ENCODE data around the gene ADAM15. TPM values are rescaled to one million over a fixed set of nuclear protein-coding genes. Genes with fewer than 3 reads are reported as not detected.

ADAM15 gene
- total RNA-seq, 2 donors from 2014 or later, result 30.3 to 33.8 TPM

- H3K27ac Mint-ChIP-seq, result peak overlapping the region; percentile 79
- no peaks in the 10 kb centered on the region for H3K9me3 ChIP-seq (ENCODE audit: control insufficient read depth, low read length, poor library complexity, severe bottlenecking)
- ATAC-seq (peak; percentile 18), DNase-seq (no peak)
- H3K4me3 Mint-ChIP-seq, result peak overlapping the region; percentile 87
- H3K4me1 Mint-ChIP-seq, result peaks cover 56% of the 10 kb centered on the region
- peaks cover 2% of the 10 kb centered on the region for H3K36me3 Mint-ChIP-seq (ENCODE audit: low read depth)
- H3K27me3 Mint-ChIP-seq, result no peaks in the 10 kb centered on the region
Observed at GRCh38 chr1:155016231-155016831, 34.8 kb upstream of the ADAM15 start.

GRCh38 chr1:155017041-155017945 is 33.8 kb upstream of the ADAM15 start:
- Mint-ChIP-seq H3K27ac (peak overlapping the region; percentile 88), H3K4me1 (peaks cover 58% of the 10 kb centered on the region), H3K4me3 (peak overlapping the region; percentile 87), H3K27me3 (no peaks in the 10 kb centered on the region), H3K36me3 (ENCODE audit: low read depth) (peaks cover 2% of the 10 kb centered on the region)
- peak; percentile 93 for ATAC-seq
- peak; percentile 84 to 87 (median 85) for DNase-seq
- H3K9me3 ChIP-seq (ENCODE audit: control insufficient read depth, low read length, poor library complexity, severe bottlenecking), result no peaks in the 10 kb centered on the region

- peaks cover 2% of the 10 kb centered on the region for H3K36me3 Mint-ChIP-seq (ENCODE audit: low read depth)
- peaks cover 54% of the 10 kb centered on the region for H3K4me1 Mint-ChIP-seq
- H3K9me3 ChIP-seq (ENCODE audit: control insufficient read depth, low read length, poor library complexity, severe bottlenecking), result no peaks in the 10 kb centered on the region
- peak overlapping the region; percentile 58 for H3K4me3 Mint-ChIP-seq
- no peak for DNase-seq
- peak overlapping the region; percentile 88 for H3K27ac Mint-ChIP-seq
- no peaks in the 10 kb centered on the region for H3K27me3 Mint-ChIP-seq
- ATAC-seq, result peak; percentile 1
Observed at GRCh38 chr1:155017946-155018316, 33.2 kb upstream of the ADAM15 start.

GRCh38 chr1:155018617-155019348 is 32.3 kb upstream of the ADAM15 start:
- ATAC-seq, result no peak
- DNase-seq, result no peak

GRCh38 chr1:155019377-155020245 is 31.5 kb upstream of the ADAM15 start:
- peaks cover 2% of the 10 kb centered on the region for H3K36me3 Mint-ChIP-seq (ENCODE audit: low read depth)
- no peak for ATAC-seq
- no peak for DNase-seq
- peak overlapping the region; percentile 88 for H3K27ac Mint-ChIP-seq
- no peak overlapping the region for H3K4me3 Mint-ChIP-seq
- no peaks in the 10 kb centered on the region for H3K27me3 Mint-ChIP-seq
- H3K9me3 ChIP-seq (ENCODE audit: control insufficient read depth, low read length, poor library complexity, severe bottlenecking), result no peaks in the 10 kb centered on the region
- peaks cover 43% of the 10 kb centered on the region for H3K4me1 Mint-ChIP-seq

More at GRCh38 chr1:155018617-155019348, 32.3 kb upstream of the ADAM15 start:
- H3K36me3 Mint-ChIP-seq (ENCODE audit: low read depth), result peaks cover 2% of the 10 kb centered on the region
- no peaks in the 10 kb centered on the region for H3K27me3 Mint-ChIP-seq
- peak overlapping the region; percentile 88 for H3K27ac Mint-ChIP-seq
- peaks cover 48% of the 10 kb centered on the region for H3K4me1 Mint-ChIP-seq
- H3K4me3 Mint-ChIP-seq, result no peak overlapping the region
- H3K9me3 ChIP-seq (ENCODE audit: control insufficient read depth, low read length, poor library complexity, severe bottlenecking), result no peaks in the 10 kb centered on the region

- Mint-ChIP-seq H3K4me3 (no peak overlapping the region), H3K27me3 (no peaks in the 10 kb centered on the region), H3K4me1 (peaks cover 28% of the 10 kb centered on the region), H3K27ac (no peak overlapping the region), H3K36me3 (ENCODE audit: low read depth) (no peaks in the 10 kb centered on the region)
- ATAC-seq (no peak), DNase-seq (no peak)
- H3K9me3 ChIP-seq (ENCODE audit: control insufficient read depth, low read length, poor library complexity, severe bottlenecking), result no peaks in the 10 kb centered on the region
Observed at GRCh38 chr1:155022136-155022926, 28.8 kb upstream of the ADAM15 start.

GRCh38 chr1:155022927-155023236 is 28.2 kb upstream of the ADAM15 start:
- Mint-ChIP-seq H3K4me1 (peaks cover 25% of the 10 kb centered on the region), H3K27ac (no peak overlapping the region), H3K4me3 (no peak overlapping the region), H3K36me3 (ENCODE audit: low read depth) (no peaks in the 10 kb centered on the region), H3K27me3 (no peaks in the 10 kb centered on the region)
- ATAC-seq, result no peak
- no peaks in the 10 kb centered on the region for H3K9me3 ChIP-seq (ENCODE audit: control insufficient read depth, low read length, poor library complexity, severe bottlenecking)
- no peak for DNase-seq

- H3K27ac Mint-ChIP-seq, result no peak overlapping the region
- H3K27me3 Mint-ChIP-seq, result no peaks in the 10 kb centered on the region
- no peak overlapping the region for H3K4me3 Mint-ChIP-seq
- no peaks in the 10 kb centered on the region for H3K9me3 ChIP-seq (ENCODE audit: control insufficient read depth, low read length, poor library complexity, severe bottlenecking)
- H3K4me1 Mint-ChIP-seq, result peaks cover 23% of the 10 kb centered on the region
- DNase-seq, result no peak
- H3K36me3 Mint-ChIP-seq (ENCODE audit: low read depth), result no peaks in the 10 kb centered on the region
- ATAC-seq, result no peak
Observed at GRCh38 chr1:155023627-155024026, 27.5 kb upstream of the ADAM15 start.

GRCh38 chr1:155024315-155024714 is 26.8 kb upstream of the ADAM15 start:
- ATAC-seq, result no peak
- peak overlapping the region; percentile 14 for H3K27ac Mint-ChIP-seq
- no peaks in the 10 kb centered on the region for H3K27me3 Mint-ChIP-seq
- no peak overlapping the region for H3K4me3 Mint-ChIP-seq
- H3K36me3 Mint-ChIP-seq (ENCODE audit: low read depth), result no peaks in the 10 kb centered on the region
- H3K4me1 Mint-ChIP-seq, result peaks cover 19% of the 10 kb centered on the region
- no peaks in the 10 kb centered on the region for H3K9me3 ChIP-seq (ENCODE audit: control insufficient read depth, low read length, poor library complexity, severe bottlenecking)
- no peak for DNase-seq

GRCh38 chr1:155026154-155026553 is 25.0 kb upstream of the ADAM15 start:
- Mint-ChIP-seq H3K27me3 (no peaks in the 10 kb centered on the region), H3K36me3 (ENCODE audit: low read depth) (no peaks in the 10 kb centered on the region), H3K4me3 (no peak overlapping the region), H3K27ac (no peak overlapping the region), H3K4me1 (peaks cover 10% of the 10 kb centered on the region)
- ATAC-seq, result no peak
- no peaks in the 10 kb centered on the region for H3K9me3 ChIP-seq (ENCODE audit: control insufficient read depth, low read length, poor library complexity, severe bottlenecking)
- DNase-seq, result no peak

GRCh38 chr1:155026588-155026987 is 24.5 kb upstream of the ADAM15 start:
- H3K27ac Mint-ChIP-seq, result no peak overlapping the region
- H3K4me3 Mint-ChIP-seq, result no peak overlapping the region
- H3K36me3 Mint-ChIP-seq (ENCODE audit: low read depth), result no peaks in the 10 kb centered on the region
- DNase-seq (no peak), ATAC-seq (no peak)
- H3K4me1 Mint-ChIP-seq, result peaks cover 8% of the 10 kb centered on the region
- H3K27me3 Mint-ChIP-seq, result no peaks in the 10 kb centered on the region
- no peaks in the 10 kb centered on the region for H3K9me3 ChIP-seq (ENCODE audit: control insufficient read depth, low read length, poor library complexity, severe bottlenecking)

Measured in T-helper 17 cell (primary cell).